ENCODE measurements around the gene ARHGAP18. TPM values are rescaled to one million over a fixed set of nuclear protein-coding genes. Genes with fewer than 3 reads are reported as not detected.

ARHGAP18 gene
- total and polyA plus RNA-seq, 8 donors = 8.2 to 41.0 (median 27.2) TPM

GRCh38 chr6:129593233-129593564 lies 116.8 kb downstream of the ARHGAP18 start:
- no peak for FAIRE-seq
- Histone ChIP-seq H3K4me3 (no peak overlapping the region), H3K9me3 (no peaks in the 10 kb centered on the region), H3K27ac (no peak overlapping the region), H3K36me3 (peaks cover 0 to 5% (median 2%) of the 10 kb centered on the region in 3 donors), H3K4me1 (peaks cover 0 to 5% (median 0%) of the 10 kb centered on the region in 3 donors), H3K27me3 (no peaks in the 10 kb centered on the region)
- intact Hi-C loops (cut with DNase I) = no loop called here
- WGBS, 2 donors = 89% methylated on average over 3 of the region's 3 CpGs
- no peak for DNase-seq
- no peak for TF ChIP-seq CTCF (IDR thresholded peaks at IDR 0.05)
- no peak for ATAC-seq

- FAIRE-seq (no peak), ATAC-seq (no peak), DNase-seq (no peak)
- H3K27me3 ChIP-seq = no peaks in the 10 kb centered on the region
- TF ChIP-seq CTCF (IDR thresholded peaks at IDR 0.05) = no peak
- H3K4me1 ChIP-seq = peaks cover 0 to 5% (median 0%) of the 10 kb centered on the region in 3 donors
- H3K27ac ChIP-seq = no peak overlapping the region
- H3K9me3 ChIP-seq = no peaks in the 10 kb centered on the region
- 87 to 91% methylated on average over 6 of the region's 6 CpGs for WGBS, 2 donors
- intact Hi-C loops (cut with DNase I) = no loop called here
- H3K4me3 ChIP-seq = no peak overlapping the region
- peaks cover 0 to 5% (median 2%) of the 10 kb centered on the region in 3 donors for H3K36me3 ChIP-seq
These were observed 117.3 kb downstream of the ARHGAP18 start for GRCh38 chr6:129592516-129593232.

GRCh38 chr6:129590408-129591022 lies 119.5 kb downstream of the ARHGAP18 start:
- no peak for FAIRE-seq
- H3K4me3 ChIP-seq = no peak overlapping the region
- H3K27ac ChIP-seq = no peak overlapping the region
- peaks cover 0 to 5% (median 0%) of the 10 kb centered on the region in 3 donors for H3K4me1 ChIP-seq
- no peak for TF ChIP-seq CTCF (IDR thresholded peaks at IDR 0.05)
- H3K36me3 ChIP-seq = peaks cover 0 to 5% (median 2%) of the 10 kb centered on the region in 3 donors
- H3K9me3 ChIP-seq = no peaks in the 10 kb centered on the region
- no peak for ATAC-seq
- 84 to 85% methylated on average over 4 of the region's 4 CpGs for WGBS, 2 donors
- DNase-seq = no peak
- no peaks in the 10 kb centered on the region for H3K27me3 ChIP-seq
- intact Hi-C loops (cut with DNase I) = no loop called here

GRCh38 chr6:129586815-129587214 lies 123.2 kb downstream of the ARHGAP18 start:
- H3K4me1 ChIP-seq = no peaks in the 10 kb centered on the region
- no peaks in the 10 kb centered on the region for H3K9me3 ChIP-seq
- ATAC-seq (no peak), FAIRE-seq (no peak), DNase-seq (no peak)
- no peaks in the 10 kb centered on the region for H3K27me3 ChIP-seq
- TF ChIP-seq CTCF (IDR thresholded peaks at IDR 0.05) = no peak
- H3K36me3 ChIP-seq = peaks cover 0 to 6% (median 6%) of the 10 kb centered on the region in 3 donors
- no peak overlapping the region for H3K27ac ChIP-seq
- 83 to 92% methylated on average over 2 of the region's 2 CpGs for WGBS, 2 donors
- intact Hi-C loops (cut with DNase I) = no loop called here
- no peak overlapping the region for H3K4me3 ChIP-seq

- ATAC-seq (no peak), DNase-seq (no peak), FAIRE-seq (no peak)
- peaks cover 0 to 6% (median 3%) of the 10 kb centered on the region in 3 donors for H3K36me3 ChIP-seq
- no peak overlapping the region for H3K27ac ChIP-seq
- no peaks in the 10 kb centered on the region for H3K9me3 ChIP-seq
- intact Hi-C loops (cut with DNase I) = no loop called here
- 87 to 91% methylated on average over 7 of the region's 7 CpGs for WGBS, 2 donors
- no peak for TF ChIP-seq CTCF (IDR thresholded peaks at IDR 0.05)
- no peaks in the 10 kb centered on the region for H3K4me1 ChIP-seq
- no peaks in the 10 kb centered on the region for H3K27me3 ChIP-seq
- H3K4me3 ChIP-seq = no peak overlapping the region
These were observed 126.1 kb downstream of the ARHGAP18 start for GRCh38 chr6:129583866-129584265.
